GM21390 (cell line): Measurements from ENCODE around the gene RNF217.
"Not testable (repeated sequence)": the region's sequence is repeated elsewhere in the genome, so short reads cannot be mapped to it uniquely, and the experiment has no call there.

Experiments
- ATAC-seq: cut with Tn5 transposase; IDR thresholded peaks from one replicate; pipeline ENCODE4 v1.9.1; 2021; ENCODE audit not compliant: unreplicated experiment

RNF217 gene

DNA sequence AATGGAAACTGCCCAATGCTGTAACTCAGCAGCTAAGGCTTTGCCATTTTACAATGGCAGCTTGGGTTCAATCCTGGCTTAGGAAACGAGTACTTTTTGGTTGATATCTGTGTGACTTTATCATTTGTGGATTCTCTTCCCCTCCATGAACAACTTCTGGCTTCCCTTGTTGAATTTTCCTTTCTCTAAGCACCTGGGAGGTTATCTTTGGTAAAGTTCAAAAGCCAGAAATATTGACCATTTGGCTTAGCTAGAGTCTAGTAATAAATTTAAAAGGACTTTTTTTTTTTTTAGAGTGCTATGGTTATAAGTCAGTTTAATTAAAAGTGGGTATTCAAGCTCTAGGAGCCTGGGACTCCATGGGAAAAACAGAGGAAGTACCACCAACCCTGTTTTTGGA is 159.7 kb downstream of the RNF217 start:
- no peak for ATAC-seq

DNA sequence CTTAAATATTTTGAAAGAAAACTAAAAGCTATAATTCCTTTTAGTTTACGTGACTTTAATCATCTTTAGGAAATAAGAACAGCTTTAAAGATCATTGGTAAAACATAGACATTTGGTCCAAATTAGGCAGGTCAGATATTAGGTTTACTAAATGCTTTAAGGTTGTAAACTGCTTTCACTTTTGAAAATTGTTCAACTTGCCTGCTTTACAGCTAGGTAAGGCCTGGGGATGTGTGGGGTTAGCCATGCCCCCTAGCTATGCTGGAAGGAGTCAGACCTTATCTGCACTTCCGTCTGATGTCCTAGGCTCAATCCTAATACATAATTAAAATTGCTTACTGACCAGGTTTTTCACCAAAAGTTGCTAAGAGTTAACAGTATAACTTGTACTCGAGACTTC is 160.8 kb downstream of the RNF217 start:
- no peak for ATAC-seq

DNA sequence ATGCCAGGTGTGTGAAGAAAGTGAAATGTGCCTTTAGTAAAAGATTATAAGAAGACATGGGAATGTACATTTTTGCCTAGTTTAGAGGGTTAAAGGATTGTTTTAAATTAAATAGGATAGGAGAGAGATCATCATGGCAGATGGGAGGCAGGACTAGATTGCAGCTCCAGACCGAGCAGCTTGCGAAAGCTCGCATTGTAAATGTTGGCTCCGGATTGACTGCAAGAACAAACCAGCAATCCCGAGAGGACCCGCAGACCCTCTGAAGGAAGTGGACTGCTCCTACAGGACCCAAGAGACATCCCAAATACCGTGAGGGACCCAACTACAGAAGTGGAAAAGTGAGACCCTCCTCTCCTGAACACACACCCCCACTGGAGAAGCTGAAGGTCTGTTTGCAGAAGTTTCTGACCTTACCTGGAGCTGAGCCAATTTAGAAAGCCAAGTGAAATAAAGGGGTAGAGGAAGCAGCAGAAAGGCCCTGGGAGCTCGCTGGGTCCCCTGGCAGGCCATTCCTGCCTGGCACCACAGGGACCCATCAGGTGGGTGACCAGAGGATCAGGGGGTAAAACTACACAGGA is 161.3 kb downstream of the RNF217 start:
- no peak for ATAC-seq

DNA sequence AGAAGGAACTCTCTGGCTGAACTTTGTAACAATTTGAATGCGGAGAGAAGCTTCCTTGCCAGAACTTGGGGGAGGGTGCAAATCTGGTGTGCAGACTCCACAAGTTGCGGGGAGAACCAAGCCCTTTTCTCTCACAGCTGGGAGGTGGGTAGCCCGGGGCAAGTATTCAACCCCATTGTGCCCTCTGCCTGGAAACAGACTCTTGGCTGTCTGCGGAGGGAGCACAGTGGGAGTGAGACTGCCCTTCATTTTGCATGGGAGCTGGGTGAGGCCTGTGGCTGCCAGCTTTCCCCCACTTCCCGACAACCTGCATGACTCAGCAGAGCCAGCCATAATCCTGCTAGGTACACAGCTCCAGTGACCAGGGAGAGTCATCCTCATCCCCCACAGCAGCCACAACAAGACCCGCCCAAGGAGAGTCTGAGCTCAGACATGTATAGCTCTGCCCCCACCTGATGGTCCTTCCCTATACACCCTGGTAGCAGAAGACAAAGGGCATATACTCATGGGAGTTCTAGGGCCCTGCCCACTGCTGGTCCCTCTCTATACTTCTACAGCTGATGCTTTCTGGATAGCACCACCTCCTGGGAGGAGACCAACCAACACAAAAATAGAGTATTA is 161.9 kb downstream of the RNF217 start:
- ATAC-seq: no peak

DNA sequence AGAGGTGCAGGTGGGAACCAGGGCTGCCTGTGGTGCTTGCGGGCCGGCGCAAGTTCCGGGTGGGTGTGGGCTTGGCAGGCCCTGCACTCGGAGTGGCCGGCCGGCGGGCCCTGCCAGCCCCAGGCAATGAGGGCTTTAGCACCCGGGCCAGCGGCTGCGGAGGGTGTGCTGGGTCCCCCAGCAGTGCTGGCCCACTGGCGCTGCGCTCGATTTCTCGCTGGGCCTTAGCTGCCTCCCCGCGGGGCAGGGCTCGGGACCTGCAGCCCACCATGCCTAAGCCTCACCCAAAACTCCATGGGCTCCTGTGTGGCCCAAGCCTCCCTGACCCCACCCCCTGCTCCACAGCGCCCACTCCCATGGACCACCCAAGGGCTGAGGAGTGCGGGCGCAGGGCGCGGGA is 163.6 kb downstream of the RNF217 start:
- ATAC-seq: not testable (repeated sequence)

DNA sequence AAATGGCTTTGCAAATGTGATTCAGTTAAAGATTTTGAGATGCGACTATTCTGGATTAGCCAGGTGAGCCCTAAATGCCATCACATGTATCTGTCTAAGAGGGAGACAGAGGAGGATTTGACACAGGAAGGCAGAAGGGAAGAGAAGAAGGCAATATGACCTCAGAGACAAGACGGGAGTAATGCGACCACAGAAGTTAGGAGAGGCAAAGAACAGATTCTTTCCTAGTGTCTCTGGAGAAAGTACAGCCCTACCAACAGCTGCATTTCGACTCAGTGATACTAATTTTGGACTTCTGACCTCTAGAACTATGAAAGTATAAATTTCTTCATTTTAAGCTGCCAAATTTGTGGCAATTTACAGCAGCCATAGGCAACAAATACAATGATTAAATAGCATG is 167.1 kb downstream of the RNF217 start:
- no peak for ATAC-seq

DNA sequence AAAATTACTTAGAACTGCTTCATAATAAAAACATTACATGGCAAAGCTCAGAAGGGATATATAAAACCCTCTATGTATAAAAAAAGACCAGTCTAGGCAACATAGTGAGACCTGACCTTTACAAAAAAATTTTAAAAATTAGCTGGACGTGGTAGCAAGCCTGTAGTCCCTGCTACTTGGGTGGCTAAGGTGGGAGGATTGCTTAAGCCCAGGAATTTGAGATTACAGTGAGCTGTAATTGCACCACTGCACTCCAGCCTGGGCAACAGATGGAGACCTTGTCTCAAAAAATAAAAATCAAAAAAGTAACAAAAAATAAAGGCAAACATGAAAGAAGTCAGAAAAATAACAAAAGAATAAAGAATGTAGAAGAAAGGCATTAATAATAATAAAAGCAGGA is 169.8 kb downstream of the RNF217 start:
- ATAC-seq: no peak

DNA sequence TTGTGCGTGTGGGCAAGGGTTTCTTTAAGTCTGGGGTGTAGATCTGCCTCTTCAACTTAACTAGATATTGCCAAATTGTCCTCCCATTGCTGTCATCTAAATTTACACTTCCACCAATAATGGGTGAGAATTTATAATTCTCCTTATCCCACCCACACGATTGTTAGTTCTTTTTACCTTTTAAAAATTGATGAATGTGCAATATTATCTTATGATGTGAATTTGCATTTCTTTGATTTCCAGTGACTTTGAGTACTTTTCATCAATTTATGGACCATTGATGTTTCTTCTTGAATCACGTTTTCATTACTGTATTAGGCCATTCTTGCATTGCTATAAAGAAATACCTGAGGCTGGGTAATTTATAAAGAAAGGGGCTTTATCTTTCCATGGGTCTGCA is 174.1 kb downstream of the RNF217 start:
- ATAC-seq: no peak

DNA sequence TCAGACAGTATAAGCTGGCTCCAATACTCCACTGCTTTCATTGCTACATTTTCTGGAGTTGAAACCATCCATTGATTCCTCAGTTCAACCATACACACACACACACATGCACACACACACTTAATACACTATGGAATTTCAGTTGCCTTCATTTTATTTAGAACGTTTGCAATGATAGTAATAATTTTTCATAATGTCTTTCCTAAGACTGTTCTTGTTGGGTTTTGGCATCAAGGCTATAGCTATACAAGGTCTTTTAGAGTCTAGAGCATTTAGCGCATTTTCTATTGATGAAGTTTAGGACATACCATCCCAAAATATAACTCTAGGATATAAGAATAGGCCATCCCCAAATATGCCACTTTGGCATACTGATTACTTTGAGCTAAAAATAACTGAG is 175.8 kb downstream of the RNF217 start:
- ATAC-seq: no peak

DNA sequence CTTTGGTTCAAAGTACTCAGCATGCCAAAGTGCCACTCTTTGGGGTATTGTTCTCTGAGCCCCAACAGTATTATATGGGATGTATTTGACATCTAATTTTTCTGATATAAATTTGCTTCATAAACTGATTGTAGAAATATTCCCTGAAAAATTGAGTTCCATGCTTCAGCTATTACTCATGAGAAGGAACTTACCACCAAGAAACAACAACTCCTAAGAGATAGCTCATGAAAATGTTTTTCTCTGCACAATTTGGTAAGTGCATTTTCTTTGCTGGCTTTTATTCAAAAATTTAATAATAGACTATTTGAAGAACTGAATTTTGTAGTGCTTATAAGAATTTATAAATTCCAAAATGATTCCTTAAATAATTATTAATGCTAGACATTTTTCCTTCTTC is 178.6 kb downstream of the RNF217 start:
- no peak for ATAC-seq
